Brain pericyte (primary cell): ENCODE results near the gene POLRMT.
"Not testable (repeated sequence)": the region's sequence is repeated elsewhere in the genome, so short reads cannot be mapped to it uniquely, and the experiment has no call there.

Source experiments
- DNase-seq: peaks from one replicate; pipeline ENCODE4 v3.0.0-alpha.2; 2012; ENCODE audit warnings: low read depth, low spot score

The POLRMT gene

GRCh38 chr19:628168-628567 is 5.2 kb downstream of the POLRMT start:
- no peak for DNase-seq

- not testable (repeated sequence) for DNase-seq
Observed at GRCh38 chr19:626566-626965, 6.8 kb downstream of the POLRMT start.

- no peak for DNase-seq
Observed at GRCh38 chr19:625257-625656, 8.1 kb downstream of the POLRMT start.

GRCh38 chr19:624433-625109 is 8.8 kb downstream of the POLRMT start:
- DNase-seq, result no peak

- DNase-seq, result peak; percentile 99
Observed at GRCh38 chr19:623974-624373, 9.4 kb downstream of the POLRMT start.

GRCh38 chr19:623175-623916 is 10.0 kb downstream of the POLRMT start:
- peak; percentile 70 for DNase-seq

- DNase-seq, result no peak
Observed at GRCh38 chr19:622666-623065, 10.7 kb downstream of the POLRMT start.

- no peak for DNase-seq
Observed at GRCh38 chr19:621819-622218, 11.5 kb downstream of the POLRMT start.

- DNase-seq, result not testable (repeated sequence)
Observed at GRCh38 chr19:621191-621590, 12.1 kb downstream of the POLRMT start.

- DNase-seq, result no peak
Observed at GRCh38 chr19:620166-620862, 13.0 kb downstream of the POLRMT start.

- DNase-seq, result no peak
Observed at GRCh38 chr19:619286-620002, 13.9 kb downstream of the POLRMT start.

GRCh38 chr19:618674-619285 is 14.6 kb downstream of the POLRMT start:
- DNase-seq, result no peak

- DNase-seq, result no peak
Observed at GRCh38 chr19:618247-618619, 15.1 kb downstream of the POLRMT start.

- no peak for DNase-seq
Observed at GRCh38 chr19:617551-618246, 15.6 kb downstream of the POLRMT start.

GRCh38 chr19:616747-617526 is 16.4 kb downstream of the POLRMT start:
- DNase-seq, result no peak

GRCh38 chr19:616062-616700 is 17.2 kb downstream of the POLRMT start:
- DNase-seq, result no peak

GRCh38 chr19:615619-616018 is 17.7 kb downstream of the POLRMT start:
- DNase-seq, result no peak

- no peak for DNase-seq
Observed at GRCh38 chr19:613732-614567, 19.4 kb downstream of the POLRMT start.

GRCh38 chr19:612941-613340 is 20.4 kb downstream of the POLRMT start:
- no peak for DNase-seq
